ENCODE results near the gene PEDS1.

The PEDS1 gene

GRCh38 chr20:50130995-50131394, 22.5 kb downstream of the PEDS1 start:
- H3K4me3 ChIP-seq (replicated peaks; ENCODE audit: low read depth, low read length), result no peak overlapping the region
- TF ChIP-seq CTCF (IDR thresholded peaks at IDR 0.05; ENCODE audit: low read depth, low read length, missing control alignments), result no peak
- DNase-seq (ENCODE audit: extremely low read depth, low read depth), result no peak

- H3K4me3 ChIP-seq (replicated peaks; ENCODE audit: low read depth, low read length), result no peak overlapping the region
- no peak for DNase-seq (ENCODE audit: extremely low read depth, low read depth)
- no peak for TF ChIP-seq CTCF (IDR thresholded peaks at IDR 0.05; ENCODE audit: low read depth, low read length, missing control alignments)
Observed at GRCh38 chr20:50130356-50130723, 23.2 kb downstream of the PEDS1 start.

GRCh38 chr20:50129662-50130355, 23.7 kb downstream of the PEDS1 start:
- no peak for TF ChIP-seq CTCF (IDR thresholded peaks at IDR 0.05; ENCODE audit: low read depth, low read length, missing control alignments)
- H3K4me3 ChIP-seq (replicated peaks; ENCODE audit: low read depth, low read length), result no peak overlapping the region
- DNase-seq (ENCODE audit: extremely low read depth, low read depth), result no peak

- no peak overlapping the region for H3K4me3 ChIP-seq (replicated peaks; ENCODE audit: low read depth, low read length)
- TF ChIP-seq CTCF (IDR thresholded peaks at IDR 0.05; ENCODE audit: low read depth, low read length, missing control alignments), result no peak
- DNase-seq (ENCODE audit: extremely low read depth, low read depth), result no peak
Observed at GRCh38 chr20:50128520-50128905, 25.0 kb downstream of the PEDS1 start.

- no peak overlapping the region for H3K4me3 ChIP-seq (replicated peaks; ENCODE audit: low read depth, low read length)
- DNase-seq (ENCODE audit: extremely low read depth, low read depth), result no peak
- TF ChIP-seq CTCF (IDR thresholded peaks at IDR 0.05; ENCODE audit: low read depth, low read length, missing control alignments), result no peak
Observed at GRCh38 chr20:50127587-50128519, 25.7 kb downstream of the PEDS1 start.

GRCh38 chr20:50126662-50127061, 26.9 kb downstream of the PEDS1 start:
- TF ChIP-seq CTCF (IDR thresholded peaks at IDR 0.05; ENCODE audit: low read depth, low read length, missing control alignments), result no peak
- H3K4me3 ChIP-seq (replicated peaks; ENCODE audit: low read depth, low read length), result no peak overlapping the region
- DNase-seq (ENCODE audit: extremely low read depth, low read depth), result no peak

Measured in HFF-Myc (cell line).